Loucy (cell line): ENCODE results near the gene POLG.

Experiments
- H2AFZ ChIP-seq: fragments of 200-600 bp; sonication (generic); 2 replicates; pipeline ENCODE4 v1.6.0; 2016; ENCODE audit warnings: antibody characterized with exemption, mild to moderate bottlenecking, low read length, moderate library complexity
- H3F3A ChIP-seq: fragments of 200-600 bp; 2 replicates; pipeline ENCODE4 v1.6.0; 2016; ENCODE audit warnings: antibody characterized with exemption, low read depth, mild to moderate bottlenecking
- H3K27me3 ChIP-seq: fragments of 200-600 bp; sonication (generic); 2 replicates; pipeline ENCODE4 v1.6.1; 2014; ENCODE audit warnings: low read length, mild to moderate bottlenecking; ENCODE audit not compliant: insufficient read depth, poor library complexity, severe bottlenecking
- H3K36me3 ChIP-seq: fragments of 200-600 bp; sonication (generic); 2 replicates; pipeline ENCODE4 v1.6.1; 2016; ENCODE audit warnings: low read length; ENCODE audit not compliant: insufficient read depth
- H3K4me1 ChIP-seq: fragments of 200-600 bp; sonication (generic); 2 replicates; pipeline ENCODE4 v1.5.1; 2014; ENCODE audit warnings: low read length, mild to moderate bottlenecking; ENCODE audit not compliant: insufficient read depth, poor library complexity, severe bottlenecking
- H3K4me2 ChIP-seq: fragments of 200-600 bp; sonication (generic); 2 replicates; pipeline ENCODE4 v1.6.0; 2014; ENCODE audit warnings: antibody characterized with exemption, low read length, low read depth, mild to moderate bottlenecking; ENCODE audit not compliant: poor library complexity, severe bottlenecking
- H3K4me3 ChIP-seq: fragments of 200-600 bp; sonication (generic); 2 replicates; pipeline ENCODE4 v1.5.1; 2014; ENCODE audit warnings: low read length, mild to moderate bottlenecking, mixed read lengths; ENCODE audit not compliant: poor library complexity, severe bottlenecking
- H3K79me2 ChIP-seq: fragments of 200-600 bp; sonication (generic); 2 replicates; pipeline ENCODE4 v1.6.1; 2014; ENCODE audit warnings: low read length; ENCODE audit not compliant: insufficient read depth
- H3K9ac ChIP-seq: fragments of 200-600 bp; sonication (generic); 2 replicates; pipeline ENCODE4 v1.6.0; 2014; ENCODE audit warnings: mild to moderate bottlenecking, low read depth, low read length, moderate library complexity; ENCODE audit not compliant: poor library complexity, severe bottlenecking
- H3K9me2 ChIP-seq: fragments of 200-600 bp; sonication (generic); replicated peaks from 2 replicates; pipeline ENCODE4 v1.6.1; 2016; ENCODE audit warnings: low read depth, low read length, mixed read lengths
- H3K9me3 ChIP-seq: fragments of 200-600 bp; sonication (generic); 2 replicates; pipeline ENCODE4 v1.6.1; 2014; ENCODE audit warnings: mild to moderate bottlenecking, antibody characterized with exemption, low read length, low read depth; ENCODE audit not compliant: insufficient read depth
- H4K20me1 ChIP-seq: fragments of 200-600 bp; sonication (generic); 2 replicates; pipeline ENCODE4 v1.6.0; 2014; ENCODE audit warnings: antibody characterized with exemption, low read length, mild to moderate bottlenecking; ENCODE audit not compliant: insufficient read depth, poor library complexity, severe bottlenecking
- EZH2phosphoT487 ChIP-seq: fragments of 200-600 bp; IDR thresholded peaks from 2 replicates; pipeline ENCODE4 v1.6.1; 2018; ENCODE audit warnings: antibody characterized with exemption, mild to moderate bottlenecking, moderate library complexity, borderline replicate concordance
- TF ChIP-seq, protein P1 (sequence below): fragments of 200-600 bp; sonication (generic); conservative IDR thresholded peaks from 2 replicates; pipeline ENCODE4 v1.5.1; 2014; ENCODE audit warnings: mild to moderate bottlenecking, antibody characterized with exemption, low read length

POLG gene

GRCh38 chr15:89327113-89327512 is 7.5 kb downstream of the POLG start:
- Histone ChIP-seq H2AFZ (no peak overlapping the region), H3K9me3 (no peaks in the 10 kb centered on the region), H3K36me3 (peaks cover 93% of the 10 kb centered on the region; the same call in 1 of the 2 replicates), H3K4me3 (no peak overlapping the region), H3K9ac (no peak overlapping the region), H3K4me1 (peaks cover 41% of the 10 kb centered on the region), H3K27me3 (no peaks in the 10 kb centered on the region), H4K20me1 (peaks cover 54% of the 10 kb centered on the region), H3K9me2 (no peaks in the 10 kb centered on the region), H3K79me2 (peaks cover 74% of the 10 kb centered on the region), H3F3A (peaks cover 12% of the 10 kb centered on the region; the same call in 1 of the 2 replicates), H3K4me2 (peak overlapping the region; percentile 96)
- TF ChIP-seq, protein P1, sequence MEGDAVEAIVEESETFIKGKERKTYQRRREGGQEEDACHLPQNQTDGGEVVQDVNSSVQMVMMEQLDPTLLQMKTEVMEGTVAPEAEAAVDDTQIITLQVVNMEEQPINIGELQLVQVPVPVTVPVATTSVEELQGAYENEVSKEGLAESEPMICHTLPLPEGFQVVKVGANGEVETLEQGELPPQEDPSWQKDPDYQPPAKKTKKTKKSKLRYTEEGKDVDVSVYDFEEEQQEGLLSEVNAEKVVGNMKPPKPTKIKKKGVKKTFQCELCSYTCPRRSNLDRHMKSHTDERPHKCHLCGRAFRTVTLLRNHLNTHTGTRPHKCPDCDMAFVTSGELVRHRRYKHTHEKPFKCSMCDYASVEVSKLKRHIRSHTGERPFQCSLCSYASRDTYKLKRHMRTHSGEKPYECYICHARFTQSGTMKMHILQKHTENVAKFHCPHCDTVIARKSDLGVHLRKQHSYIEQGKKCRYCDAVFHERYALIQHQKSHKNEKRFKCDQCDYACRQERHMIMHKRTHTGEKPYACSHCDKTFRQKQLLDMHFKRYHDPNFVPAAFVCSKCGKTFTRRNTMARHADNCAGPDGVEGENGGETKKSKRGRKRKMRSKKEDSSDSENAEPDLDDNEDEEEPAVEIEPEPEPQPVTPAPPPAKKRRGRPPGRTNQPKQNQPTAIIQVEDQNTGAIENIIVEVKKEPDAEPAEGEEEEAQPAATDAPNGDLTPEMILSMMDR, result no peak
- TF ChIP-seq EZH2phosphoT487, result no peak

- Histone ChIP-seq H3K79me2 (peaks cover 70% of the 10 kb centered on the region), H3K9me3 (no peaks in the 10 kb centered on the region), H3K36me3 (peaks cover 94% of the 10 kb centered on the region; the same call in 1 of the 2 replicates), H3K9ac (no peak overlapping the region), H3K27me3 (no peaks in the 10 kb centered on the region), H3K9me2 (no peaks in the 10 kb centered on the region), H3K4me3 (no peak overlapping the region), H2AFZ (no peak overlapping the region), H4K20me1 (peaks cover 46% of the 10 kb centered on the region), H3K4me2 (no peak overlapping the region), H3F3A (peaks cover 12% of the 10 kb centered on the region; the same call in 1 of the 2 replicates), H3K4me1 (peaks cover 33% of the 10 kb centered on the region)
- no peak for TF ChIP-seq EZH2phosphoT487
- TF ChIP-seq, protein P1, result no peak; the same call in 1 of the 2 replicates
These were observed 8.3 kb downstream of the POLG start for GRCh38 chr15:89326316-89326715.

GRCh38 chr15:89325039-89325803 is 9.4 kb downstream of the POLG start:
- peaks cover 59% of the 10 kb centered on the region for H3K79me2 ChIP-seq
- H3K9ac ChIP-seq, result no peak overlapping the region
- H3K36me3 ChIP-seq, result peaks cover 94% of the 10 kb centered on the region; the same call in 1 of the 2 replicates

More at GRCh38 chr15:89325039-89325803, 9.4 kb downstream of the POLG start:
- H4K20me1 ChIP-seq, result peaks cover 35% of the 10 kb centered on the region
- H3K9me2 ChIP-seq, result no peaks in the 10 kb centered on the region
- H3F3A ChIP-seq, result peaks cover 8% of the 10 kb centered on the region; the same call in 1 of the 2 replicates
- H3K4me3 ChIP-seq, result no peak overlapping the region
- H2AFZ ChIP-seq, result no peak overlapping the region
- no peaks in the 10 kb centered on the region for H3K27me3 ChIP-seq
- H3K4me1 ChIP-seq, result peaks cover 22% of the 10 kb centered on the region
- H3K4me2 ChIP-seq, result no peak overlapping the region
- no peaks in the 10 kb centered on the region for H3K9me3 ChIP-seq
- no peak for TF ChIP-seq EZH2phosphoT487
- TF ChIP-seq, protein P1, result no peak
